HCT116 (cell line): Measurements from ENCODE around the gene CDKN2A. TPM values are rescaled to one million over a fixed set of nuclear protein-coding genes. Genes with fewer than 3 reads are reported as not detected.

Experiments
- ATAC-seq: fragments of 200-7000 bp; cut with Tn5 transposase; 2 replicates; pipeline ENCODE4 v1.9.1; 2020; ENCODE audit warnings: mild to moderate bottlenecking, moderate library complexity
- BruUV-seq: library from RNA; stranded (reverse); fragments of 400-500 nt; replicated peaks from 2 replicates; lab custom pipeline; 2021; lab: Mats Ljungman, UMichigan
- CTCF ChIA-PET: fragments of 300-600 bp; sonication (Branson Sonifier 250); formaldehyde crosslinking; loops from one replicate; lab custom pipeline; 2021; ENCODE audit warnings: antibody characterized with exemption; lab: Charles Lee
- POLR2A ChIA-PET: fragments of 300-600, 350-600 bp; sonication (Branson Sonifier 250); formaldehyde crosslinking; loops from one replicate; lab custom pipeline; 2021; ENCODE audit warnings: antibody characterized with exemption; lab: Charles Lee
- RAD21 ChIA-PET, 2 experiments: fragments of 300-600 bp; sonication (Branson Sonifier 250); formaldehyde crosslinking; loops; one replicate each; lab custom pipeline; 2023; ENCODE audit warnings: low total read pairs in 2 of 2; ENCODE audit not compliant: uncharacterized antibody in 2 of 2, unreplicated experiment in 2 of 2, low non-redundant PET in 1 of 2; lab: Charles Lee
- DNase-seq: peaks from one replicate; pipeline ENCODE4 v3.0.0-alpha.2; 2010; ENCODE audit warnings: low read depth, low spot score
- H2AFZ ChIP-seq: fragments of 200-600 bp; shearing (Covaris generic), sonication (generic); 2 replicates; pipeline ENCODE4 v1.6.1; 2017; ENCODE audit warnings: low read depth, mixed run types, mixed read lengths, antibody characterized with exemption, low read length; ENCODE audit not compliant: poor library complexity, severe bottlenecking
- H3K27ac ChIP-seq: 2 replicates; pipeline ENCODE4 v1.5.1; 2012; ENCODE audit warnings: low read depth, low read length
- H3K27me3 ChIP-seq: fragments of 200-600 bp; sonication (generic); 2 replicates; pipeline ENCODE4 v1.6.1; 2016; ENCODE audit warnings: mixed run types, low read length, mixed read lengths; ENCODE audit not compliant: insufficient read depth
- H3K36me3 ChIP-seq, 2 experiments: fragments of 200-500 bp in 1 of 2; fragments of 200-600 bp in 1 of 2; sonication (Bioruptor generic) in 1 of 2; sonication (generic) in 1 of 2; 2 replicates each; pipeline versions ENCODE4 v1.5.1 to v1.6.1; 2014 to 2016; ENCODE audit warnings: low read length in 2 of 2, inconsistent platforms in 1 of 2, mixed read lengths in 1 of 2, mixed run types in 1 of 2; ENCODE audit not compliant: insufficient read depth in 2 of 2, control insufficient read depth in 1 of 2
- H3K4me1 ChIP-seq, 2 experiments: fragments of 200-600 bp in 1 of 2; sonication (generic) in 1 of 2; 2 replicates each; pipeline versions ENCODE4 v1.5.1 to v1.6.1; 2012 to 2017; ENCODE audit warnings: low read length in 2 of 2, inconsistent platforms in 1 of 2, mild to moderate bottlenecking in 1 of 2, mixed read lengths in 1 of 2, mixed run types in 1 of 2, moderate library complexity in 1 of 2; ENCODE audit not compliant: insufficient read depth in 2 of 2, control insufficient read depth in 1 of 2
- H3K4me2 ChIP-seq: fragments of 200-600 bp; sonication (generic); 2 replicates; pipeline ENCODE4 v1.6.1; 2017; ENCODE audit warnings: mixed run types, low read length, mixed read lengths
- H3K4me3 ChIP-seq, 2 experiments: fragments of 200-600 bp in 1 of 2; sonication (generic) in 1 of 2; replicated peaks in 1 of 2; 2 replicates each; pipeline ENCODE4 v1.5.1; 2011 to 2016; ENCODE audit warnings: low read length in 2 of 2, control low read depth in 1 of 2, low read depth in 1 of 2, mild to moderate bottlenecking in 1 of 2, mixed read lengths in 1 of 2, mixed run types in 1 of 2
- H3K79me2 ChIP-seq: fragments of 200-600 bp; sonication (generic); 2 replicates; pipeline ENCODE4 v1.6.1; 2017; ENCODE audit warnings: mild to moderate bottlenecking, mixed run types, low read length, moderate library complexity, mixed read lengths; ENCODE audit not compliant: insufficient read depth
- H3K9ac ChIP-seq: fragments of 200-600 bp; sonication (generic); 2 replicates; pipeline ENCODE4 v1.6.1; 2016; ENCODE audit warnings: low read length, mixed read lengths
- H3K9me2 ChIP-seq: fragments of 200-600 bp; sonication (generic), shearing (Covaris generic); 2 replicates; pipeline ENCODE4 v1.6.1; 2017; ENCODE audit warnings: mixed run types, mild to moderate bottlenecking, moderate library complexity; ENCODE audit not compliant: insufficient read depth
- H3K9me3 ChIP-seq, 2 experiments: fragments of 200-500 bp in 1 of 2; fragments of 200-600 bp in 1 of 2; sonication (Bioruptor generic) in 1 of 2; sonication (generic) in 1 of 2; 2 replicates each; pipeline ENCODE4 v1.6.1; 2014 to 2017; ENCODE audit warnings: low read length in 2 of 2, mixed read lengths in 2 of 2, inconsistent platforms in 1 of 2, low read depth in 1 of 2, mild to moderate bottlenecking in 1 of 2, mixed run types in 1 of 2, moderate library complexity in 1 of 2; ENCODE audit not compliant: control insufficient read depth in 1 of 2, insufficient read depth in 1 of 2
- H4K20me1 ChIP-seq: fragments of 200-600 bp; sonication (generic), shearing (Covaris generic); 2 replicates; pipeline ENCODE4 v1.6.1; 2017; ENCODE audit warnings: mixed run types, mild to moderate bottlenecking, moderate library complexity; ENCODE audit not compliant: insufficient read depth
- YY1 ChIP-seq: IDR thresholded peaks from 2 replicates; pipeline ENCODE4 v1.6.1; 2011; ENCODE audit warnings: low read length, low read depth, moderate library complexity, mild to moderate bottlenecking; ENCODE audit not compliant: insufficient replicate concordance; ENCODE audit errors: extremely low read depth
- intact Hi-C: fragments of 100-400 bp; cut with micrococcal nuclease; formaldehyde crosslinking; loops from 2 replicates; pipeline ENCODE4 v1.10.0; 2022
- total RNA-seq: library from RNA; stranded (reverse); gene quantifications from one replicate; pipeline ENCODE4 v1.2.1, GENCODE V29; 2021; ENCODE audit not compliant: unreplicated experiment
- TF ChIP-seq, protein P1 (sequence below): IDR thresholded peaks from 2 replicates; pipeline ENCODE4 v1.6.1; 2011; ENCODE audit warnings: mild to moderate bottlenecking, low read length, moderate library complexity; ENCODE audit not compliant: insufficient replicate concordance; ENCODE audit errors: extremely low read depth
- TF ChIP-seq, protein P2 (sequence below), 3 experiments: fragments of 200-600 bp in 1 of 3; sonication (generic) in 1 of 3; IDR thresholded peaks in 2 of 3; conservative IDR thresholded peaks in 1 of 3; 2 replicates each; pipeline ENCODE4 v1.5.1; 2012 to 2017; ENCODE audit warnings: low read depth in 2 of 3, low read length in 2 of 3, antibody characterized with exemption in 1 of 3, borderline replicate concordance in 1 of 3, control low read depth in 1 of 3, mild to moderate bottlenecking in 1 of 3, mixed read lengths in 1 of 3, mixed run types in 1 of 3, moderate library complexity in 1 of 3; ENCODE audit not compliant: insufficient read depth in 1 of 3

Gene CDKN2A
- total RNA-seq, 1 experiment from 2014 or later = 89.7 TPM

DNA sequence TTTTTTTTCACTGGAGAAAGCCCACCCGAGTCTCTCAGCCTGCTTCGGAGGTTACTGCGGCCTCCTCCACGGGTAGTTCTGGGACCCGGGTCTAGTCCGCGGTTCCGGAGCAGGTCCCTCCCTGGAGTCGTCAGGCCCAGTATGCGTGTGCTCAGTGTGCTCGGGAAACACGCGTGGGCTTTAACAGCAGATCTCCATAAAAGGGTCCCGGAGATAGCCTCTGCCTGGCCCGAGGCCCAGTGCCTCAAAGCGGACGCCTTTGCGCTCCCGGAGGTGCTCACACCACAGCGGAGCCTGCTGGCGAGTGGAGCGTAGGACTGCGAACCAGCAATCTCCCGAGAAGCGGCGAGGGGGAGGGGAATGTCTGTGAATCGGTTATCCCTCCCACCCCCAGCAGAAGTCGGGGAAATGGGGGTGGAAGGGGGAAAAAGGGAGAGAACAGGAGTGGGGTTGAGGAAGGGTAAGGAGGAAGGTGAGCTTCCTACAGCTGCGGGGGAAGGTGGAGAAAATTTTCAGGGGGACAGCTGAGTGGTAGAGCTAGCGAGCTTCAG, 28.7 kb downstream of the CDKN2A start:
- ChIA-PET CTCF (no interaction called here), RAD21 (no interaction called here), POLR2A (no interaction called here)
- no peaks in the 10 kb centered on the region for H3K79me2 ChIP-seq
- no peak overlapping the region for H3K9ac ChIP-seq
- no peaks in the 10 kb centered on the region for H3K9me2 ChIP-seq
- no peak overlapping the region for H3K4me3 ChIP-seq
- no peak for DNase-seq
- TF ChIP-seq, protein P1, sequence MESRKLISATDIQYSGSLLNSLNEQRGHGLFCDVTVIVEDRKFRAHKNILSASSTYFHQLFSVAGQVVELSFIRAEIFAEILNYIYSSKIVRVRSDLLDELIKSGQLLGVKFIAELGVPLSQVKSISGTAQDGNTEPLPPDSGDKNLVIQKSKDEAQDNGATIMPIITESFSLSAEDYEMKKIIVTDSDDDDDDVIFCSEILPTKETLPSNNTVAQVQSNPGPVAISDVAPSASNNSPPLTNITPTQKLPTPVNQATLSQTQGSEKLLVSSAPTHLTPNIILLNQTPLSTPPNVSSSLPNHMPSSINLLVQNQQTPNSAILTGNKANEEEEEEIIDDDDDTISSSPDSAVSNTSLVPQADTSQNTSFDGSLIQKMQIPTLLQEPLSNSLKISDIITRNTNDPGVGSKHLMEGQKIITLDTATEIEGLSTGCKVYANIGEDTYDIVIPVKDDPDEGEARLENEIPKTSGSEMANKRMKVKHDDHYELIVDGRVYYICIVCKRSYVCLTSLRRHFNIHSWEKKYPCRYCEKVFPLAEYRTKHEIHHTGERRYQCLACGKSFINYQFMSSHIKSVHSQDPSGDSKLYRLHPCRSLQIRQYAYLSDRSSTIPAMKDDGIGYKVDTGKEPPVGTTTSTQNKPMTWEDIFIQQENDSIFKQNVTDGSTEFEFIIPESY = no peak
- TF ChIP-seq, protein P2, sequence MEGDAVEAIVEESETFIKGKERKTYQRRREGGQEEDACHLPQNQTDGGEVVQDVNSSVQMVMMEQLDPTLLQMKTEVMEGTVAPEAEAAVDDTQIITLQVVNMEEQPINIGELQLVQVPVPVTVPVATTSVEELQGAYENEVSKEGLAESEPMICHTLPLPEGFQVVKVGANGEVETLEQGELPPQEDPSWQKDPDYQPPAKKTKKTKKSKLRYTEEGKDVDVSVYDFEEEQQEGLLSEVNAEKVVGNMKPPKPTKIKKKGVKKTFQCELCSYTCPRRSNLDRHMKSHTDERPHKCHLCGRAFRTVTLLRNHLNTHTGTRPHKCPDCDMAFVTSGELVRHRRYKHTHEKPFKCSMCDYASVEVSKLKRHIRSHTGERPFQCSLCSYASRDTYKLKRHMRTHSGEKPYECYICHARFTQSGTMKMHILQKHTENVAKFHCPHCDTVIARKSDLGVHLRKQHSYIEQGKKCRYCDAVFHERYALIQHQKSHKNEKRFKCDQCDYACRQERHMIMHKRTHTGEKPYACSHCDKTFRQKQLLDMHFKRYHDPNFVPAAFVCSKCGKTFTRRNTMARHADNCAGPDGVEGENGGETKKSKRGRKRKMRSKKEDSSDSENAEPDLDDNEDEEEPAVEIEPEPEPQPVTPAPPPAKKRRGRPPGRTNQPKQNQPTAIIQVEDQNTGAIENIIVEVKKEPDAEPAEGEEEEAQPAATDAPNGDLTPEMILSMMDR (IDR thresholded peaks at IDR 0.05 in 2 of 3, conservative IDR thresholded peaks at IDR 0.05 in 1 of 3; ENCODE audit: borderline replicate concordance in 1 of 3, insufficient read depth in 1 of 3, low read depth in 2 of 3, low read length in 2 of 3) = peak in 2 of 3 experiments; percentile 16 to 24; a peak in 2 of 6 replicates
- TF ChIP-seq YY1 = no peak
- H4K20me1 ChIP-seq = no peaks in the 10 kb centered on the region
- H3K4me1 ChIP-seq = no peaks in the 10 kb centered on the region
- H3K36me3 ChIP-seq = peaks cover 0 to 11% of the 10 kb centered on the region in 2 experiments; a peak in 1 of 4 replicates
- H3K9me3 ChIP-seq = no peaks in the 10 kb centered on the region
- peak; percentile 81 for ATAC-seq
- H2AFZ ChIP-seq = no peak overlapping the region
- H3K27me3 ChIP-seq = no peaks in the 10 kb centered on the region
- no TSS peak for BruUV-seq
- peak overlapping the region; percentile 41 for H3K4me2 ChIP-seq
- H3K27ac ChIP-seq = no peak overlapping the region
- intact Hi-C loops = no loop called here
